NCI-H2081 (cell line): ENCODE data around the gene CYLD.

Experiments
- DNase-seq, 2 experiments: peaks; one replicate each; lab custom pipeline; 2025; lab: John Stamatoyannopoulos, UW

CYLD gene

DNA sequence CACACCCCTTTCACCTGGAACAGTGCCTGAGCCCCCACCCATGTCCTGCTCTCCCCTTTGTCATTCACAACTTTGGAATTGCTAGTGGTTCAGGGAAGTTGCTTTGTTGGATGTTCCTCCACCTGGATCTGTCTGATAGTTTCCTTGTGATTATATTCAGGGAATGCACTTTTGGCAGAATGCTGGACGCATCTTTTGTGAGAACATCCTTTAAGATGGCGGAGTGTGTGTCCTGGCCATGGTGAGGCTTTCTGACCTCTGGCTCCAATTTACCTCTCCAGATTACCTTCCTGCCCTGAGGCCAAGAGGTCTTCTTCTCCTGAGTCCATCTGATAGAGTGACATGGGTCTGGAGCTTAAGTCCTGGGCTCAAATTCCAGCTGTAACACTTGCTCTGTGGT, 104.6 kb downstream of the CYLD start:
- DNase-seq: no peak

DNA sequence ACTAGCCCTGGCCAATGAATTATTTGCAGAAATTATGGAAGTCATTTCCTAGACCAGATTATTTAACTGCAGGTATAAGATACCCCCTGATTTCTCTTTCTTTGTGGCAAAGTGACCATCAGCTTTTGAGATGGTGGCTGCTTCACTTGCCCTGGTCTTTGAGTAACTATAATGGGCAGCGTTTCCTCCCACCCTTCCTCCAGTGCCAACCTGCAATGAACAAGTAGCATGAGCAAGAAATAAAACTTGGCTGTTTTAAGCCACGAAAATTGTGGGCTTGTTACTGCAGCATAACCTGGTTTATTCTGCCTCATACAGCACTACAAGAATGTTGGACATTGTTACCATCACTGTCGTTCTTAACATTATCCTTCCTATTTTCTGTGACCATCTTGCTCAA, 105.3 kb downstream of the CYLD start:
- no peak for DNase-seq

DNA sequence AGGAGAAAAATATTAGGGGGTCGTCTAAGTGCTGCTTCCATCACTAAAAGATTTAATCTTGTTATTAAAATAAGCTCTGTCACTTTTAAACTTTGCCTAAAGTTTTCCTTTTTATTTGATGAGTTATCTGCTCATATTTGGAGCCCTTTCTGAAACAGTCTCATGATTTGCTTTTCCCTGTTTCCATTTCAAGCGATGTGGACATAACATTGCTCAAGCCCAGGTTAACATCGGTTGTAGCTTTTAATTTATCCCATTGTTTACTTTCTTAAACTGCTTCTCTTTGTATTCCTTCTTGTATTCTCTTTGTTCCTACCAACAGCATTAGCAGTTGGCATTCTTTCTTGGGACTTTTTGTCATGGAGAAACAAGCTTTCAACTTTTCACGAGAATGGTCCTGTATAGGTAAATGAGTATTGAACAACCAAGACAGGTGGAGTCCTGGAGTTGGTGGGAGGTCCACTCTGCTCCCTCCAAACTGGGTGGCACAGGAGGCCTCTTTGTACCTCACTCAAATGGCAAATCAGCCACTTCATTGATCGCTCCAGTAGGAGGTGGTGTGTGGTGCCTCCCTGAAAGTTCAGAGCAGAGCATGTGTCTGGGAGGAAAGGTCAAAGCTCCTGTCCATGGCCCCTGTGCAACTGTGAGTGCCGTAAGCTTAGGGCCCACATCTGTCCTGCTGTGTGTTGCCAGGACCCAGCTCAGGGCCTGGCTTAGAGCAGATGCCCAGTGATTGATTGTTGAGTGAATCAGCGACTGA, 107.0 kb downstream of the CYLD start:
- no peak for DNase-seq
